Mesenchymal stem cell (in vitro differentiated cells and primary cell): ENCODE data around the gene PIKFYVE.

Experiments used
- DNase-seq: peaks from one replicate; pipeline ENCODE4 v3.0.0-alpha.2; 2013
- H2AFZ ChIP-seq: one replicate; pipeline ENCODE4 v1.6.1; 2013; ENCODE audit warnings: low read depth, mild to moderate bottlenecking, control low read depth, inconsistent platforms, low read length, moderate library complexity
- H2AK5ac ChIP-seq: 2 replicates; pipeline ENCODE4 v1.6.1; 2013; ENCODE audit warnings: low read length, moderate library complexity, mild to moderate bottlenecking, inconsistent platforms; ENCODE audit not compliant: severe bottlenecking
- H2BK120ac ChIP-seq: one replicate; pipeline ENCODE4 v1.6.1; 2013; ENCODE audit warnings: low read depth, mild to moderate bottlenecking, inconsistent platforms, low read length, moderate library complexity
- H2BK12ac ChIP-seq, 2 experiments: one replicate each; pipeline ENCODE4 v1.6.1; 2013; ENCODE audit warnings: inconsistent platforms in 2 of 2, low read length in 2 of 2, mild to moderate bottlenecking in 2 of 2, moderate library complexity in 2 of 2, control low read depth in 1 of 2
- H2BK15ac ChIP-seq: one replicate; pipeline ENCODE4 v1.6.1; 2013; ENCODE audit warnings: mild to moderate bottlenecking, low read depth, inconsistent platforms; ENCODE audit not compliant: poor library complexity, severe bottlenecking
- H2BK5ac ChIP-seq: 2 replicates; pipeline ENCODE4 v1.6.1; 2013; ENCODE audit warnings: low read depth, mild to moderate bottlenecking, low read length, control low read depth, inconsistent platforms; ENCODE audit not compliant: poor library complexity, severe bottlenecking
- H3K14ac ChIP-seq, 2 experiments: one replicate each; pipeline ENCODE4 v1.6.1; 2013; ENCODE audit warnings: inconsistent platforms in 2 of 2, low read length in 2 of 2, control low read depth in 1 of 2, mild to moderate bottlenecking in 1 of 2, moderate library complexity in 1 of 2
- H3K18ac ChIP-seq, 2 experiments: one replicate each; pipeline ENCODE4 v1.6.1; 2013; ENCODE audit warnings: inconsistent platforms in 2 of 2, low read length in 2 of 2, control low read depth in 1 of 2, low read depth in 1 of 2, mild to moderate bottlenecking in 1 of 2
- H3K23ac ChIP-seq, 2 experiments: one replicate each; pipeline ENCODE4 v1.6.1; 2013; ENCODE audit warnings: inconsistent platforms in 2 of 2, low read length in 2 of 2, mild to moderate bottlenecking in 2 of 2, moderate library complexity in 2 of 2, control low read depth in 1 of 2
- H3K27ac ChIP-seq: 2 replicates; pipeline ENCODE4 v1.5.1; 2013; ENCODE audit warnings: mild to moderate bottlenecking, moderate library complexity, low read length, control low read depth, inconsistent platforms; ENCODE audit not compliant: poor library complexity, severe bottlenecking
- H3K27me3 ChIP-seq, 2 experiments: 2 replicates each; pipeline versions ENCODE4 v1.6.1 to v1.7.0; 2013; ENCODE audit warnings: low read length in 2 of 2, mild to moderate bottlenecking in 2 of 2, moderate library complexity in 2 of 2, control low read depth in 1 of 2, inconsistent platforms in 1 of 2; ENCODE audit not compliant: control insufficient read depth in 1 of 2, insufficient read depth in 1 of 2
- H3K36me3 ChIP-seq, 2 experiments: 2 replicates each; pipeline versions ENCODE4 v1.6.1 to v1.7.0; 2013; ENCODE audit warnings: low read length in 2 of 2, control low read depth in 1 of 2, inconsistent platforms in 1 of 2, low read depth in 1 of 2, mild to moderate bottlenecking in 1 of 2; ENCODE audit not compliant: insufficient read depth in 2 of 2, control insufficient read depth in 1 of 2
- H3K4ac ChIP-seq, 2 experiments: one replicate each; pipeline ENCODE4 v1.6.1; 2013; ENCODE audit warnings: inconsistent platforms in 2 of 2, low read length in 2 of 2, mild to moderate bottlenecking in 2 of 2, moderate library complexity in 2 of 2, control low read depth in 1 of 2, low read depth in 1 of 2
- H3K4me1 ChIP-seq: 2 replicates; pipeline ENCODE4 v1.6.1; 2013; ENCODE audit warnings: low read depth, low read length, control low read depth; ENCODE audit not compliant: control insufficient read depth, insufficient read depth
- H3K4me2 ChIP-seq: 2 replicates; pipeline ENCODE4 v1.6.1; 2013; ENCODE audit warnings: low read length, mild to moderate bottlenecking, inconsistent platforms; ENCODE audit not compliant: poor library complexity, severe bottlenecking
- H3K4me3 ChIP-seq, 2 experiments: 2 replicates each; pipeline versions ENCODE4 v1.5.1 to v1.7.0; 2013; ENCODE audit warnings: low read length in 2 of 2, mild to moderate bottlenecking in 2 of 2, control low read depth in 1 of 2, low read depth in 1 of 2; ENCODE audit not compliant: insufficient read depth in 1 of 2
- H3K79me1 ChIP-seq: replicated peaks from 2 replicates; pipeline ENCODE4 v1.6.1; 2013; ENCODE audit warnings: mild to moderate bottlenecking, control low read depth, low read length, inconsistent platforms; ENCODE audit not compliant: poor library complexity, severe bottlenecking
- H3K9ac ChIP-seq: 2 replicates; pipeline ENCODE4 v1.7.0; 2013; ENCODE audit warnings: mild to moderate bottlenecking, low read length, moderate library complexity
- H3K9me3 ChIP-seq: 2 replicates; pipeline ENCODE4 v1.7.0; 2013; ENCODE audit warnings: mild to moderate bottlenecking, low read length; ENCODE audit not compliant: control insufficient read depth
- H4K8ac ChIP-seq: one replicate; pipeline ENCODE4 v1.6.1; 2013; ENCODE audit warnings: inconsistent platforms, mild to moderate bottlenecking, low read length, moderate library complexity
- H4K91ac ChIP-seq: one replicate; pipeline ENCODE4 v1.6.1; 2013; ENCODE audit warnings: mild to moderate bottlenecking, low read length, inconsistent platforms
- WGBS: methylation state at CpG from one replicate; pipeline ENCODE4 v1.1.7; 2013; ENCODE audit warnings: mixed read lengths; 5-methylcytosine and 5-hydroxymethylcytosine counted together

The PIKFYVE gene

GRCh38 chr2:208329485-208329884 lies 63.4 kb downstream of the PIKFYVE start:
- no peak overlapping the region for H2BK120ac ChIP-seq
- DNase-seq: no peak
- no peak overlapping the region for H3K4me2 ChIP-seq
- no peak overlapping the region for H3K27ac ChIP-seq
- H3K4ac ChIP-seq: no peak overlapping the region
- H2AFZ ChIP-seq: no peak overlapping the region
- H3K36me3 ChIP-seq: peaks cover 24 to 96% of the 10 kb centered on the region in 2 experiments
- H3K9me3 ChIP-seq: no peaks in the 10 kb centered on the region
- no peaks in the 10 kb centered on the region for H3K4me1 ChIP-seq
- no peak overlapping the region for H3K18ac ChIP-seq
- no peak overlapping the region for H2BK15ac ChIP-seq
- no peak overlapping the region for H3K14ac ChIP-seq
- H2BK5ac ChIP-seq: no peak overlapping the region
- H3K79me1 ChIP-seq: peaks cover 20% of the 10 kb centered on the region
- H3K4me3 ChIP-seq: no peak overlapping the region
- no peak overlapping the region for H3K23ac ChIP-seq
- H2AK5ac ChIP-seq: no peak overlapping the region
- H4K8ac ChIP-seq: no peak overlapping the region
- no peaks in the 10 kb centered on the region for H3K27me3 ChIP-seq
- no peak overlapping the region for H4K91ac ChIP-seq
- no peak overlapping the region for H3K9ac ChIP-seq
- no peak overlapping the region for H2BK12ac ChIP-seq

DNA sequence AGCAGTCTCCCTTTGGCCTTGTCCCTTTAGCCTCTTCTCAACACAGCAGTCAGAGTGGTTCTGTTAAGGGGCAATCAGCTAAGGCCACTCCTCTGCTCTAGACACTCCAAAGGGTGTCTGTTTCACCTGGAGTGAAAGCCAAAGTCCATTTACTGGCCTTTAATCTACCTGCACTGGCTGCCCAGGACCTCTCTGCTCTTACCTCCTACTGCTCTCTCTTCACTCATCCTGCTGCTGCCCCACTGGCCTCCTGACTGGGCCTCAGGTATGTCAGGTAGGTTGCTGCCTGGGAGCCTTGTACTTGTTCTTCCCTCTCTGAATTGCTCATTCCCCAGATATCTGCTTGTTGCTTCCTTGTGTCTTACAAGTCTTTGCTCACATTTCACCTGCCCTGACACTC lies 68.2 kb downstream of the PIKFYVE start:
- Histone ChIP-seq H3K4me3 (no peak overlapping the region), H4K8ac (no peak overlapping the region), H2BK12ac (no peak overlapping the region), H3K4me1 (no peaks in the 10 kb centered on the region), H2AFZ (no peak overlapping the region), H2BK120ac (no peak overlapping the region), H3K27me3 (no peaks in the 10 kb centered on the region), H3K14ac (no peak overlapping the region), H3K27ac (no peak overlapping the region), H2BK15ac (no peak overlapping the region), H2BK5ac (no peak overlapping the region), H3K4me2 (no peak overlapping the region), H3K4ac (no peak overlapping the region), H3K18ac (no peak overlapping the region), H2AK5ac (no peak overlapping the region), H3K79me1 (peaks cover 5% of the 10 kb centered on the region), H4K91ac (no peak overlapping the region), H3K23ac (no peak overlapping the region), H3K9ac (no peak overlapping the region), H3K9me3 (no peaks in the 10 kb centered on the region), H3K36me3 (peaks cover 15 to 96% of the 10 kb centered on the region in 2 experiments)
- DNase-seq: no peak

GRCh38 chr2:208346756-208347155 lies 80.7 kb downstream of the PIKFYVE start:
- no peak for DNase-seq

DNA sequence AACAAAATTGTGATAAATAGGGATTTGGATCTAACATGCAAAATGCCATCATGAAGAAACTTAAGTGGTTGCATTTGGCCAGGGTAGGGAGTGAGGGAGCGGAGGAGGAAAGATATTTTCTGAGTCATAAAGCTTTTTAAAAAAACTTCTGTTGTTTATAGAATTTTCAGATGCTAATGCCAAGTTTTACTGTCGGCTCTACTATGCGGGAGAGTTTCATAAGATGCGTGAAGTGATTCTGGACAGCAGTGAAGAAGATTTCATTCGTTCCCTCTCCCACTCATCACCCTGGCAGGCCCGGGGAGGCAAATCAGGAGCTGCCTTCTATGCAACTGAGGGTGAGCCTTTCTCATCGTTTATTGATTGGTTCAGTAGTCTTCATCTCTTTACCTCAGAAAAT lies 84.6 kb downstream of the PIKFYVE start:
- Histone ChIP-seq H3K4me1 (no peaks in the 10 kb centered on the region), H3K4ac (no peak overlapping the region), H3K14ac (no peak overlapping the region), H2BK120ac (no peak overlapping the region), H3K4me2 (no peak overlapping the region), H2AFZ (no peak overlapping the region), H2AK5ac (no peak overlapping the region), H4K91ac (no peak overlapping the region), H3K9ac (no peak overlapping the region), H3K79me1 (peaks cover 4% of the 10 kb centered on the region), H3K23ac (no peak overlapping the region), H2BK5ac (no peak overlapping the region), H2BK12ac (no peak overlapping the region), H3K36me3 (peaks cover 17 to 93% of the 10 kb centered on the region in 2 experiments), H3K18ac (no peak overlapping the region), H3K9me3 (no peaks in the 10 kb centered on the region), H3K4me3 (no peak overlapping the region), H3K27ac (no peak overlapping the region), H4K8ac (no peak overlapping the region), H3K27me3 (no peaks in the 10 kb centered on the region), H2BK15ac (no peak overlapping the region)
- WGBS: 96% methylated on average over 6 of the region's 7 CpGs
- peak; percentile 19 for DNase-seq

More at GRCh38 chr2:208346756-208347155, 80.7 kb downstream of the PIKFYVE start:
- no peak overlapping the region for H4K91ac ChIP-seq
- H3K18ac ChIP-seq: no peak overlapping the region
- no peaks in the 10 kb centered on the region for H3K4me1 ChIP-seq
- 100% methylated on average over 2 of the region's 4 CpGs for WGBS
- no peak overlapping the region for H2BK12ac ChIP-seq
- no peak overlapping the region for H2BK15ac ChIP-seq
- H4K8ac ChIP-seq: no peak overlapping the region
- H3K14ac ChIP-seq: no peak overlapping the region
- no peak overlapping the region for H3K4ac ChIP-seq
- no peak overlapping the region for H3K23ac ChIP-seq
- H3K4me2 ChIP-seq: no peak overlapping the region
- H3K79me1 ChIP-seq: peaks cover 6% of the 10 kb centered on the region
- no peaks in the 10 kb centered on the region for H3K27me3 ChIP-seq
- no peak overlapping the region for H2BK5ac ChIP-seq
- peaks cover 20 to 91% of the 10 kb centered on the region in 2 experiments for H3K36me3 ChIP-seq
- no peaks in the 10 kb centered on the region for H3K9me3 ChIP-seq
- no peak overlapping the region for H3K27ac ChIP-seq
- H2AFZ ChIP-seq: no peak overlapping the region
- no peak overlapping the region for H2AK5ac ChIP-seq
- H3K4me3 ChIP-seq: no peak overlapping the region
- H2BK120ac ChIP-seq: no peak overlapping the region
- no peak overlapping the region for H3K9ac ChIP-seq
